WTC11 (cell line): ENCODE results near the gene NACC2. TPM values are rescaled to one million over a fixed set of nuclear protein-coding genes. Genes with fewer than 3 reads are reported as not detected.

ENCODE experiments used
- ATF1 ChIP-seq: sonication (generic); formaldehyde crosslinking; IDR thresholded peaks from 2 replicates; pipeline ENCODE4 v1.8.1; 2023; ENCODE audit warnings: mild to moderate bottlenecking, moderate library complexity, missing genetic modification reagents
- EMX1 ChIP-seq: fragments of 250-450 bp; sonication (Bioruptor Pico); IDR thresholded peaks from 2 replicates; pipeline ENCODE4 v1.8.0; 2021; ENCODE audit warnings: mild to moderate bottlenecking
- GABPB1 ChIP-seq: sonication (generic); formaldehyde crosslinking; IDR thresholded peaks from 2 replicates; pipeline ENCODE4 v1.8.1; 2023; ENCODE audit warnings: mild to moderate bottlenecking, missing genetic modification reagents
- GTF2I ChIP-seq: fragments of 250-450 bp; sonication (Bioruptor Pico); conservative IDR thresholded peaks from 2 replicates; pipeline ENCODE4 v1.4.0; 2021; ENCODE audit warnings: mild to moderate bottlenecking
- KAT7 ChIP-seq: sonication (generic); formaldehyde crosslinking; IDR thresholded peaks from 2 replicates; pipeline ENCODE4 v1.8.1; 2023; ENCODE audit warnings: missing genetic modification reagents, mild to moderate bottlenecking, borderline replicate concordance
- MYBL2 ChIP-seq: sonication (generic); formaldehyde crosslinking; IDR thresholded peaks from 2 replicates; pipeline ENCODE4 v1.8.1; 2023; ENCODE audit warnings: mild to moderate bottlenecking, moderate library complexity, missing genetic modification reagents
- NR1H2 ChIP-seq: sonication (generic); formaldehyde crosslinking; IDR thresholded peaks from 2 replicates; pipeline ENCODE4 v1.9.0; 2021; ENCODE audit warnings: mild to moderate bottlenecking, moderate library complexity, missing genetic modification reagents
- NR2C2 ChIP-seq: sonication (generic); formaldehyde crosslinking; IDR thresholded peaks from 2 replicates; pipeline ENCODE4 v1.8.0; 2022; ENCODE audit warnings: mild to moderate bottlenecking, missing genetic modification reagents
- OVOL2 ChIP-seq: fragments of 250-450 bp; sonication (Bioruptor Pico); IDR thresholded peaks from 2 replicates; pipeline ENCODE4 v1.9.0; 2021; ENCODE audit warnings: mild to moderate bottlenecking, borderline replicate concordance
- SOX15 ChIP-seq: fragments of 250-450 bp; sonication (Bioruptor Pico); IDR thresholded peaks from 2 replicates; pipeline ENCODE4 v1.9.0; 2021; ENCODE audit warnings: mild to moderate bottlenecking
- TCF7 ChIP-seq: sonication (generic); formaldehyde crosslinking; IDR thresholded peaks from 2 replicates; pipeline ENCODE4 v1.8.0; 2022; ENCODE audit warnings: mild to moderate bottlenecking, low read depth, missing genetic modification reagents, moderate library complexity
- TEAD1 ChIP-seq: sonication (generic); formaldehyde crosslinking; IDR thresholded peaks from 2 replicates; pipeline ENCODE4 v1.8.0; 2022; ENCODE audit warnings: mild to moderate bottlenecking, missing genetic modification reagents
- ZNF232 ChIP-seq: sonication (generic); formaldehyde crosslinking; IDR thresholded peaks from 2 replicates; pipeline ENCODE4 v1.8.0; 2022; ENCODE audit warnings: mild to moderate bottlenecking, missing genetic modification reagents
- ZNF317 ChIP-seq: sonication (generic); formaldehyde crosslinking; IDR thresholded peaks from 2 replicates; pipeline ENCODE4 v1.8.1; 2023; ENCODE audit warnings: low read depth, mild to moderate bottlenecking, moderate library complexity, missing genetic modification reagents, borderline replicate concordance
- total RNA-seq: library from RNA; stranded (reverse); gene quantifications from 3 replicates; pipeline ENCODE4 v1.2.3, GENCODE V29; 2021
- TF ChIP-seq, protein P1 (sequence below): sonication (generic); formaldehyde crosslinking; IDR thresholded peaks from 2 replicates; pipeline ENCODE4 v1.8.0; 2023; ENCODE audit warnings: mild to moderate bottlenecking, missing genetic modification reagents
- TF ChIP-seq, protein P2 (sequence below): sonication (generic); formaldehyde crosslinking; IDR thresholded peaks from 2 replicates; pipeline ENCODE4 v1.8.1; 2022; ENCODE audit warnings: missing genetic modification reagents, borderline replicate concordance
- TF ChIP-seq, protein P3 (sequence below): sonication (generic); formaldehyde crosslinking; IDR thresholded peaks from 2 replicates; pipeline ENCODE4 v1.8.1; 2023; ENCODE audit warnings: mild to moderate bottlenecking, missing genetic modification reagents, moderate library complexity
- TF ChIP-seq, protein P4 (sequence below): sonication (generic); formaldehyde crosslinking; IDR thresholded peaks from 2 replicates; pipeline ENCODE4 v1.8.1; 2023; ENCODE audit warnings: mild to moderate bottlenecking, missing genetic modification reagents, borderline replicate concordance
- TF ChIP-seq, protein P5 (sequence below): fragments of 250-450 bp; sonication (Bioruptor Pico); conservative IDR thresholded peaks from 2 replicates; pipeline ENCODE4 v1.9.0; 2021; ENCODE audit warnings: mild to moderate bottlenecking
- TF ChIP-seq, protein P6 (sequence below): sonication (generic); formaldehyde crosslinking; IDR thresholded peaks from 2 replicates; pipeline ENCODE4 v1.8.1; 2023; ENCODE audit warnings: mild to moderate bottlenecking, missing genetic modification reagents

The NACC2 gene
- total RNA-seq, 1 experiment from 2014 or later = 17.1 TPM

DNA sequence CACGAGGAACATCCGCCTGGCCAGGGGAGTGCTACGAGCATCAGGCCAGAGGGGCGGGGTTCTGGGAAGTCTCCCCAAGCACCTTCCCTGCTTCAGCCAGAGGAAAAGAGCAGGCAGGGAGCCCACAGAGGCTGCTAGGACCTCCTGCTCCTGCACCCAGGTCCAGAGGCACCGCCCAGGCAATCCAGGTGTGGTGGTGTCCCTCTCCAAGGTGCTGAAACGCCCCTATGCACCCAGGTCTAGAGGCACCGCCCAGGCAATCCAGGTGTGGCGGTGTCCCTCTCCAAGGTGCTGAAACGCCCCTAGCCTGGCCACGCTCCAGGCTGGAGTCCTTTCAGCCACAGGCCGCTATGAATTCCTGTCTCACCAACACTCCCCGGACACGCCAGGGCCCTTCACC is 123.2 kb downstream of the NACC2 start (continued):
- TF ChIP-seq, protein P1, sequence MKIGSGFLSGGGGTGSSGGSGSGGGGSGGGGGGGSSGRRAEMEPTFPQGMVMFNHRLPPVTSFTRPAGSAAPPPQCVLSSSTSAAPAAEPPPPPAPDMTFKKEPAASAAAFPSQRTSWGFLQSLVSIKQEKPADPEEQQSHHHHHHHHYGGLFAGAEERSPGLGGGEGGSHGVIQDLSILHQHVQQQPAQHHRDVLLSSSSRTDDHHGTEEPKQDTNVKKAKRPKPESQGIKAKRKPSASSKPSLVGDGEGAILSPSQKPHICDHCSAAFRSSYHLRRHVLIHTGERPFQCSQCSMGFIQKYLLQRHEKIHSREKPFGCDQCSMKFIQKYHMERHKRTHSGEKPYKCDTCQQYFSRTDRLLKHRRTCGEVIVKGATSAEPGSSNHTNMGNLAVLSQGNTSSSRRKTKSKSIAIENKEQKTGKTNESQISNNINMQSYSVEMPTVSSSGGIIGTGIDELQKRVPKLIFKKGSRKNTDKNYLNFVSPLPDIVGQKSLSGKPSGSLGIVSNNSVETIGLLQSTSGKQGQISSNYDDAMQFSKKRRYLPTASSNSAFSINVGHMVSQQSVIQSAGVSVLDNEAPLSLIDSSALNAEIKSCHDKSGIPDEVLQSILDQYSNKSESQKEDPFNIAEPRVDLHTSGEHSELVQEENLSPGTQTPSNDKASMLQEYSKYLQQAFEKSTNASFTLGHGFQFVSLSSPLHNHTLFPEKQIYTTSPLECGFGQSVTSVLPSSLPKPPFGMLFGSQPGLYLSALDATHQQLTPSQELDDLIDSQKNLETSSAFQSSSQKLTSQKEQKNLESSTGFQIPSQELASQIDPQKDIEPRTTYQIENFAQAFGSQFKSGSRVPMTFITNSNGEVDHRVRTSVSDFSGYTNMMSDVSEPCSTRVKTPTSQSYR (CRISPR knock-in tag) = peak; percentile 99
- TF ChIP-seq TEAD1 (CRISPR knock-in tag) (peak; percentile 100), EMX1 (peak; percentile 91), GABPB1 (CRISPR knock-in tag) (peak; percentile 91), TCF7 (CRISPR knock-in tag) (peak; percentile 98), NR2C2 (CRISPR knock-in tag) (peak; percentile 88), NR1H2 (CRISPR knock-in tag) (peak; percentile 86; the same call in 1 of the 2 replicates), MYBL2 (CRISPR knock-in tag) (peak; percentile 99), SOX15 (CRISPR knock-in tag) (no peak), GTF2I (no peak), ZNF232 (CRISPR knock-in tag) (peak; percentile 100), ATF1 (CRISPR knock-in tag) (peak; percentile 98), ZNF317 (peak; percentile 81), KAT7 (CRISPR knock-in tag) (peak; percentile 100), OVOL2 (no peak)
- TF ChIP-seq, protein P2, sequence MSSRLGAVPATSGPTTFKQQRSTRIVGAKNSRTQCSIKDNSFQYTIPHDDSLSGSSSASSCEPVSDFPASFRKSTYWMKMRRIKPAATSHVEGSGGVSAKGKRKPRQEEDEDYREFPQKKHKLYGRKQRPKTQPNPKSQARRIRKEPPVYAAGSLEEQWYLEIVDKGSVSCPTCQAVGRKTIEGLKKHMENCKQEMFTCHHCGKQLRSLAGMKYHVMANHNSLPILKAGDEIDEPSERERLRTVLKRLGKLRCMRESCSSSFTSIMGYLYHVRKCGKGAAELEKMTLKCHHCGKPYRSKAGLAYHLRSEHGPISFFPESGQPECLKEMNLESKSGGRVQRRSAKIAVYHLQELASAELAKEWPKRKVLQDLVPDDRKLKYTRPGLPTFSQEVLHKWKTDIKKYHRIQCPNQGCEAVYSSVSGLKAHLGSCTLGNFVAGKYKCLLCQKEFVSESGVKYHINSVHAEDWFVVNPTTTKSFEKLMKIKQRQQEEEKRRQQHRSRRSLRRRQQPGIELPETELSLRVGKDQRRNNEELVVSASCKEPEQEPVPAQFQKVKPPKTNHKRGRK (CRISPR knock-in tag) = peak; percentile 98
- TF ChIP-seq, protein P3, sequence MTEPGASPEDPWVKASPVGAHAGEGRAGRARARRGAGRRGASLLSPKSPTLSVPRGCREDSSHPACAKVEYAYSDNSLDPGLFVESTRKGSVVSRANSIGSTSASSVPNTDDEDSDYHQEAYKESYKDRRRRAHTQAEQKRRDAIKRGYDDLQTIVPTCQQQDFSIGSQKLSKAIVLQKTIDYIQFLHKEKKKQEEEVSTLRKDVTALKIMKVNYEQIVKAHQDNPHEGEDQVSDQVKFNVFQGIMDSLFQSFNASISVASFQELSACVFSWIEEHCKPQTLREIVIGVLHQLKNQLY (CRISPR knock-in tag) = peak; percentile 94; the same call in 1 of the 2 replicates
- TF ChIP-seq, protein P4, sequence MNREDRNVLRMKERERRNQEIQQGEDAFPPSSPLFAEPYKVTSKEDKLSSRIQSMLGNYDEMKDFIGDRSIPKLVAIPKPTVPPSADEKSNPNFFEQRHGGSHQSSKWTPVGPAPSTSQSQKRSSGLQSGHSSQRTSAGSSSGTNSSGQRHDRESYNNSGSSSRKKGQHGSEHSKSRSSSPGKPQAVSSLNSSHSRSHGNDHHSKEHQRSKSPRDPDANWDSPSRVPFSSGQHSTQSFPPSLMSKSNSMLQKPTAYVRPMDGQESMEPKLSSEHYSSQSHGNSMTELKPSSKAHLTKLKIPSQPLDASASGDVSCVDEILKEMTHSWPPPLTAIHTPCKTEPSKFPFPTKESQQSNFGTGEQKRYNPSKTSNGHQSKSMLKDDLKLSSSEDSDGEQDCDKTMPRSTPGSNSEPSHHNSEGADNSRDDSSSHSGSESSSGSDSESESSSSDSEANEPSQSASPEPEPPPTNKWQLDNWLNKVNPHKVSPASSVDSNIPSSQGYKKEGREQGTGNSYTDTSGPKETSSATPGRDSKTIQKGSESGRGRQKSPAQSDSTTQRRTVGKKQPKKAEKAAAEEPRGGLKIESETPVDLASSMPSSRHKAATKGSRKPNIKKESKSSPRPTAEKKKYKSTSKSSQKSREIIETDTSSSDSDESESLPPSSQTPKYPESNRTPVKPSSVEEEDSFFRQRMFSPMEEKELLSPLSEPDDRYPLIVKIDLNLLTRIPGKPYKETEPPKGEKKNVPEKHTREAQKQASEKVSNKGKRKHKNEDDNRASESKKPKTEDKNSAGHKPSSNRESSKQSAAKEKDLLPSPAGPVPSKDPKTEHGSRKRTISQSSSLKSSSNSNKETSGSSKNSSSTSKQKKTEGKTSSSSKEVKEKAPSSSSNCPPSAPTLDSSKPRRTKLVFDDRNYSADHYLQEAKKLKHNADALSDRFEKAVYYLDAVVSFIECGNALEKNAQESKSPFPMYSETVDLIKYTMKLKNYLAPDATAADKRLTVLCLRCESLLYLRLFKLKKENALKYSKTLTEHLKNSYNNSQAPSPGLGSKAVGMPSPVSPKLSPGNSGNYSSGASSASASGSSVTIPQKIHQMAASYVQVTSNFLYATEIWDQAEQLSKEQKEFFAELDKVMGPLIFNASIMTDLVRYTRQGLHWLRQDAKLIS (CRISPR knock-in tag) = peak; percentile 98
- TF ChIP-seq, protein P5, sequence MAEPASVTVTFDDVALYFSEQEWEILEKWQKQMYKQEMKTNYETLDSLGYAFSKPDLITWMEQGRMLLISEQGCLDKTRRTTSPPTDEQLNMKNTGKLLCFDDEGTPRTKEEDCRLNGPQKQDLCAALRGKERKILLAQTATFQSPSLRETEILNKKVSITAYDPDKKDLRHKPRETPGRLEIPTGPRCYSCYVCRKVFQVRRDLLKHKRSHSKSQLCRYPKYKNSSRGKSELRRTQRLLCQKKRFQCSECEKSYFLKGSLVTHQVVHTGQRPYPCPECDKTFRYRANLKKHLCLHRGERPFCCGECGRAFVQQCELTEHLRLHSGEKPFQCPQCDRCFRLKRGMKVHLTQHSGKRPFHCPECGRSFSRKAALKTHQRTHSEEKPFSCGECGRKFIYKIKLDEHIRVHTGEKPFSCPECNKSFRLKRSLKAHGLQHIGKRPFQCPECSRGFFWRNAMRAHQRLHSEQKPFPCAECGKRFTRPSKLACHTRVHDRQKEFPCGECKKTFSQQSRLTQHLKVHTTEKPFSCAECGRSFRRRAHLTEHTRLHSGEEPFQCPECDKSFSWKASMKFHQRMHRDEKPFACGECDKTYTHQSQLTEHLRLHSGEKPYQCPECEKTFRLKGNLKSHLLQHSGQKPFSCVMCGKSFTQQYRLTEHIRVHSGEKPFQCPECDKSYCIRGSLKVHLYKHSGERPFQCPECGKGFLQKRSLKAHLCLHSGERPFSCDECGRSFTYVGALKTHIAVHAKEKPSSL = no peak
- TF ChIP-seq, protein P6, sequence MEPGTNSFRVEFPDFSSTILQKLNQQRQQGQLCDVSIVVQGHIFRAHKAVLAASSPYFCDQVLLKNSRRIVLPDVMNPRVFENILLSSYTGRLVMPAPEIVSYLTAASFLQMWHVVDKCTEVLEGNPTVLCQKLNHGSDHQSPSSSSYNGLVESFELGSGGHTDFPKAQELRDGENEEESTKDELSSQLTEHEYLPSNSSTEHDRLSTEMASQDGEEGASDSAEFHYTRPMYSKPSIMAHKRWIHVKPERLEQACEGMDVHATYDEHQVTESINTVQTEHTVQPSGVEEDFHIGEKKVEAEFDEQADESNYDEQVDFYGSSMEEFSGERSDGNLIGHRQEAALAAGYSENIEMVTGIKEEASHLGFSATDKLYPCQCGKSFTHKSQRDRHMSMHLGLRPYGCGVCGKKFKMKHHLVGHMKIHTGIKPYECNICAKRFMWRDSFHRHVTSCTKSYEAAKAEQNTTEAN = peak; percentile 99
